ENCODE results near the gene SLIT3. TPM values are rescaled to one million over a fixed set of nuclear protein-coding genes. Genes with fewer than 3 reads are reported as not detected.

The SLIT3 gene
- polyA plus RNA-seq, 1 of the 3 experiments (the other 2 are of a cell fraction), result 119 TPM

DNA sequence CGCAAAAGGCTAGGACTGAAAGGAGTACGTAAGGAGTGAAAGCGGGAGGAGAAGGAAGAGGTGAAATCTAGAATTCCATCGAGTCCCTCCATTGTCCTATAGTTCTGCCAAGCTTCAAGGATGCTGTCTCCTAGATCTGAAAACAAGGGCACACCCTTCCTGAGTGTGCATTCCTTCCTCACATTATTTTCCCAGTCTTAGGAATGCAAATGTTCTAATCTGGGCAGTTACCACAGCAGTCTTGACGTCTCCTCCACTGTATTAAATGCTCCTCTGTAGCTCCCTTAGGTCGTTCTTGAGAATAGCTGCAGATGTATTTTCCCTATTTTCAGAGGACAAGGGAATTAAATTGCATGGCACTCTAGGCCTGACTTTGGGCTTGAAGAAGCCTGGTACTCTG is 127.6 kb downstream of the SLIT3 start:
- no peaks in the 10 kb centered on the region for H3K9me3 ChIP-seq
- DNase-seq, result no peak
- H3K9me2 ChIP-seq, result no peaks in the 10 kb centered on the region
- TF ChIP-seq, protein P1, sequence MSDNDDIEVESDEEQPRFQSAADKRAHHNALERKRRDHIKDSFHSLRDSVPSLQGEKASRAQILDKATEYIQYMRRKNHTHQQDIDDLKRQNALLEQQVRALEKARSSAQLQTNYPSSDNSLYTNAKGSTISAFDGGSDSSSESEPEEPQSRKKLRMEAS (IDR thresholded peaks at IDR 0.05; ENCODE audit: low read depth), result no peak
- TF ChIP-seq SIN3A (IDR thresholded peaks at IDR 0.05; ENCODE audit: borderline replicate concordance, low read depth, low read length) (no peak), YY1 (IDR thresholded peaks at IDR 0.05; ENCODE audit: low read depth) (no peak), TAF1 (IDR thresholded peaks at IDR 0.05; ENCODE audit: borderline replicate concordance, low read depth, low read length) (no peak), RCOR1 (IDR thresholded peaks at IDR 0.05; ENCODE audit: low read length) (no peak), JUND (IDR thresholded peaks at IDR 0.05) (no peak)
- TF ChIP-seq, protein P2, sequence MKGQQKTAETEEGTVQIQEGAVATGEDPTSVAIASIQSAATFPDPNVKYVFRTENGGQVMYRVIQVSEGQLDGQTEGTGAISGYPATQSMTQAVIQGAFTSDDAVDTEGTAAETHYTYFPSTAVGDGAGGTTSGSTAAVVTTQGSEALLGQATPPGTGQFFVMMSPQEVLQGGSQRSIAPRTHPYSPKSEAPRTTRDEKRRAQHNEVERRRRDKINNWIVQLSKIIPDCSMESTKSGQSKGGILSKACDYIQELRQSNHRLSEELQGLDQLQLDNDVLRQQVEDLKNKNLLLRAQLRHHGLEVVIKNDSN (IDR thresholded peaks at IDR 0.05; ENCODE audit: borderline replicate concordance, low read depth), result no peak
- ChIA-PET CTCF (interaction anchor here (0.8 to 1.2 kb wide), 2 partner anchors 10 to 186 kb away, joined by 4 read pairs; no protein-coding TSS in a partner anchor), POLR2A (no interaction called here)
- no peaks in the 10 kb centered on the region for H3K27me3 ChIP-seq (ENCODE audit: insufficient read depth)
- H3K4me1 ChIP-seq (ENCODE audit: control insufficient read depth in 1 of 2, insufficient read depth in 2 of 2, low read depth in 1 of 2, low read length in 1 of 2), result peaks cover 0 to 46% of the 10 kb centered on the region in 2 experiments; a peak in 2 of 4 replicates
- H4K20me1 ChIP-seq (ENCODE audit: insufficient read depth), result no peaks in the 10 kb centered on the region
- no peak overlapping the region for H2AFZ ChIP-seq (ENCODE audit: low read depth)
- peaks cover 0 to 29% of the 10 kb centered on the region in 2 experiments for H3K36me3 ChIP-seq (replicated peaks in 1 of 2; ENCODE audit: control insufficient read depth in 1 of 2, insufficient read depth in 2 of 2, low read length in 1 of 2)
- H3K4me3 ChIP-seq (ENCODE audit: low read depth in 2 of 2, low read length in 1 of 2), result no peak overlapping the region
- 83% methylated on average over 6 of the region's 6 CpGs for WGBS (ENCODE audit: low lambda C conversion rate)
- peaks cover 6% of the 10 kb centered on the region; the same call in 1 of the 2 replicates for H3K79me2 ChIP-seq (ENCODE audit: insufficient read depth)
- peak overlapping the region; percentile 30 to 61; a peak in 2 of 4 replicates for H3K27ac ChIP-seq (ENCODE audit: low read depth in 2 of 2, low read length in 1 of 2)
- H3K9ac ChIP-seq, result no peak overlapping the region
- no peak overlapping the region for H3K4me2 ChIP-seq
- H3F3A ChIP-seq (replicated peaks; ENCODE audit: insufficient read depth), result no peaks in the 10 kb centered on the region

DNA sequence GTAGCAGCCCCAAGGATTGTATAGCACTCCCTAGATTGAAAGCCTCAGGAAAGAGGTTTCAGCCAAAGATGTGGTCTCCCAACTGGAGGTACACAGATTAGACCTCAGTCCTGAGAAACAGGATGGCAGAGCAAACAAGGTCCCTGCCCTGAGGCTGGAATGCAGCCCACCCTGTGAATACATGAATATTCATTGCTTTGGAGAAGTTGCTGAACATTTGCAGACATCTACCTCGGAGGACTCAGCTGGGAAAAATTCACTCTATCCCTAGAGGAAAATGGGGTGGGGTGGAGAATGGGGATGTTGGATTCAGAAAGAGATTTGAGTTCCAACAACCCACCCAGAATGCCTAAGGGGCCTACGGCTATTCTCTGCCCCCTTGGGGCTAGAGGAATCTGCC is 129.4 kb downstream of the SLIT3 start:
- no peak for DNase-seq
- Histone ChIP-seq H3F3A (replicated peaks; ENCODE audit: insufficient read depth) (no peaks in the 10 kb centered on the region), H2AFZ (ENCODE audit: low read depth) (no peak overlapping the region), H3K4me3 (ENCODE audit: low read depth in 2 of 2, low read length in 1 of 2) (no peak overlapping the region), H3K27me3 (ENCODE audit: insufficient read depth) (no peaks in the 10 kb centered on the region), H3K9ac (no peak overlapping the region), H3K9me2 (no peaks in the 10 kb centered on the region), H3K9me3 (no peaks in the 10 kb centered on the region), H3K79me2 (ENCODE audit: insufficient read depth) (peaks cover 8% of the 10 kb centered on the region; the same call in 1 of the 2 replicates), H3K4me1 (ENCODE audit: control insufficient read depth in 1 of 2, insufficient read depth in 2 of 2, low read depth in 1 of 2, low read length in 1 of 2) (peaks cover 0 to 35% of the 10 kb centered on the region in 2 experiments; a peak in 2 of 4 replicates), H4K20me1 (ENCODE audit: insufficient read depth) (no peaks in the 10 kb centered on the region), H3K4me2 (no peak overlapping the region), H3K27ac (ENCODE audit: low read depth in 2 of 2, low read length in 1 of 2) (no peak overlapping the region), H3K36me3 (replicated peaks in 1 of 2; ENCODE audit: control insufficient read depth in 1 of 2, insufficient read depth in 2 of 2, low read length in 1 of 2) (peaks cover 0 to 19% of the 10 kb centered on the region in 2 experiments)
- WGBS (ENCODE audit: low lambda C conversion rate), result 89% methylated on average over 2 of the region's 2 CpGs
- TF ChIP-seq TEAD4 (IDR thresholded peaks at IDR 0.05; ENCODE audit: borderline replicate concordance, insufficient read depth), result no peak
- TF ChIP-seq GATA2 (CRISPR knock-in tag; IDR thresholded peaks at IDR 0.05), result no peak
- TF ChIP-seq, protein P3, sequence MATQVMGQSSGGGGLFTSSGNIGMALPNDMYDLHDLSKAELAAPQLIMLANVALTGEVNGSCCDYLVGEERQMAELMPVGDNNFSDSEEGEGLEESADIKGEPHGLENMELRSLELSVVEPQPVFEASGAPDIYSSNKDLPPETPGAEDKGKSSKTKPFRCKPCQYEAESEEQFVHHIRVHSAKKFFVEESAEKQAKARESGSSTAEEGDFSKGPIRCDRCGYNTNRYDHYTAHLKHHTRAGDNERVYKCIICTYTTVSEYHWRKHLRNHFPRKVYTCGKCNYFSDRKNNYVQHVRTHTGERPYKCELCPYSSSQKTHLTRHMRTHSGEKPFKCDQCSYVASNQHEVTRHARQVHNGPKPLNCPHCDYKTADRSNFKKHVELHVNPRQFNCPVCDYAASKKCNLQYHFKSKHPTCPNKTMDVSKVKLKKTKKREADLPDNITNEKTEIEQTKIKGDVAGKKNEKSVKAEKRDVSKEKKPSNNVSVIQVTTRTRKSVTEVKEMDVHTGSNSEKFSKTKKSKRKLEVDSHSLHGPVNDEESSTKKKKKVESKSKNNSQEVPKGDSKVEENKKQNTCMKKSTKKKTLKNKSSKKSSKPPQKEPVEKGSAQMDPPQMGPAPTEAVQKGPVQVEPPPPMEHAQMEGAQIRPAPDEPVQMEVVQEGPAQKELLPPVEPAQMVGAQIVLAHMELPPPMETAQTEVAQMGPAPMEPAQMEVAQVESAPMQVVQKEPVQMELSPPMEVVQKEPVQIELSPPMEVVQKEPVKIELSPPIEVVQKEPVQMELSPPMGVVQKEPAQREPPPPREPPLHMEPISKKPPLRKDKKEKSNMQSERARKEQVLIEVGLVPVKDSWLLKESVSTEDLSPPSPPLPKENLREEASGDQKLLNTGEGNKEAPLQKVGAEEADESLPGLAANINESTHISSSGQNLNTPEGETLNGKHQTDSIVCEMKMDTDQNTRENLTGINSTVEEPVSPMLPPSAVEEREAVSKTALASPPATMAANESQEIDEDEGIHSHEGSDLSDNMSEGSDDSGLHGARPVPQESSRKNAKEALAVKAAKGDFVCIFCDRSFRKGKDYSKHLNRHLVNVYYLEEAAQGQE (IDR thresholded peaks at IDR 0.05; ENCODE audit: low read depth, low read length), result no peak
- TF ChIP-seq RCOR1 (IDR thresholded peaks at IDR 0.05; ENCODE audit: low read length), result no peak
- TF ChIP-seq JUND (IDR thresholded peaks at IDR 0.05), result no peak
- no peak for TF ChIP-seq NRF1 (IDR thresholded peaks at IDR 0.05; ENCODE audit: low read depth, low read length)
- no peak for TF ChIP-seq TAF1 (IDR thresholded peaks at IDR 0.05; ENCODE audit: borderline replicate concordance, low read depth, low read length)
- no peak for TF ChIP-seq MEF2A (IDR thresholded peaks at IDR 0.05; ENCODE audit: borderline replicate concordance, low read depth)
- TF ChIP-seq SMC3 (IDR thresholded peaks at IDR 0.05; ENCODE audit: low read depth, low read length), result no peak
- no peak for TF ChIP-seq FOXM1 (IDR thresholded peaks at IDR 0.05; ENCODE audit: low read depth)
- TF ChIP-seq ELF1 (IDR thresholded peaks at IDR 0.05), result no peak
- TF ChIP-seq, protein P4, sequence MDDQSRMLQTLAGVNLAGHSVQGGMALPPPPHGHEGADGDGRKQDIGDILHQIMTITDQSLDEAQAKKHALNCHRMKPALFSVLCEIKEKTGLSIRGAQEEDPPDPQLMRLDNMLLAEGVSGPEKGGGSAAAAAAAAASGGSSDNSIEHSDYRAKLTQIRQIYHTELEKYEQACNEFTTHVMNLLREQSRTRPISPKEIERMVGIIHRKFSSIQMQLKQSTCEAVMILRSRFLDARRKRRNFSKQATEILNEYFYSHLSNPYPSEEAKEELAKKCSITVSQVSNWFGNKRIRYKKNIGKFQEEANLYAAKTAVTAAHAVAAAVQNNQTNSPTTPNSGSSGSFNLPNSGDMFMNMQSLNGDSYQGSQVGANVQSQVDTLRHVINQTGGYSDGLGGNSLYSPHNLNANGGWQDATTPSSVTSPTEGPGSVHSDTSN (IDR thresholded peaks at IDR 0.05), result no peak
- TF ChIP-seq MXI1 (IDR thresholded peaks at IDR 0.05; ENCODE audit: low read depth, low read length), result no peak
- no peak for TF ChIP-seq GABPA (IDR thresholded peaks at IDR 0.05; ENCODE audit: low read depth)
- ChIA-PET POLR2A (no interaction called here), CTCF (no interaction called here)

Measured in SK-N-SH (cell line).